HCT116 (cell line): Measurements from ENCODE around the gene PCDHGA1. TPM values are rescaled to one million over a fixed set of nuclear protein-coding genes. Genes with fewer than 3 reads are reported as not detected.

Experiments
- ATAC-seq: fragments of 200-7000 bp; cut with Tn5 transposase; 2 replicates; pipeline ENCODE4 v1.9.1; 2020; ENCODE audit warnings: mild to moderate bottlenecking, moderate library complexity
- BruUV-seq: library from RNA; stranded (reverse); fragments of 400-500 nt; replicated peaks from 2 replicates; lab custom pipeline; 2021; lab: Mats Ljungman, UMichigan
- CTCF ChIA-PET: fragments of 300-600 bp; sonication (Branson Sonifier 250); formaldehyde crosslinking; loops from one replicate; lab custom pipeline; 2021; ENCODE audit warnings: antibody characterized with exemption; lab: Charles Lee
- POLR2A ChIA-PET: fragments of 300-600, 350-600 bp; sonication (Branson Sonifier 250); formaldehyde crosslinking; loops from one replicate; lab custom pipeline; 2021; ENCODE audit warnings: antibody characterized with exemption; lab: Charles Lee
- RAD21 ChIA-PET, 2 experiments: fragments of 300-600 bp; sonication (Branson Sonifier 250); formaldehyde crosslinking; loops; one replicate each; lab custom pipeline; 2023; ENCODE audit warnings: low total read pairs in 2 of 2; ENCODE audit not compliant: uncharacterized antibody in 2 of 2, unreplicated experiment in 2 of 2, low non-redundant PET in 1 of 2; lab: Charles Lee
- DNase-seq: peaks from one replicate; pipeline ENCODE4 v3.0.0-alpha.2; 2010; ENCODE audit warnings: low read depth, low spot score
- H2AFZ ChIP-seq: fragments of 200-600 bp; shearing (Covaris generic), sonication (generic); 2 replicates; pipeline ENCODE4 v1.6.1; 2017; ENCODE audit warnings: low read depth, mixed run types, mixed read lengths, antibody characterized with exemption, low read length; ENCODE audit not compliant: poor library complexity, severe bottlenecking
- H3K27ac ChIP-seq: 2 replicates; pipeline ENCODE4 v1.5.1; 2012; ENCODE audit warnings: low read depth, low read length
- H3K27me3 ChIP-seq: fragments of 200-600 bp; sonication (generic); 2 replicates; pipeline ENCODE4 v1.6.1; 2016; ENCODE audit warnings: mixed run types, low read length, mixed read lengths; ENCODE audit not compliant: insufficient read depth
- H3K36me3 ChIP-seq, 2 experiments: fragments of 200-500 bp in 1 of 2; fragments of 200-600 bp in 1 of 2; sonication (Bioruptor generic) in 1 of 2; sonication (generic) in 1 of 2; 2 replicates each; pipeline versions ENCODE4 v1.5.1 to v1.6.1; 2014 to 2016; ENCODE audit warnings: low read length in 2 of 2, inconsistent platforms in 1 of 2, mixed read lengths in 1 of 2, mixed run types in 1 of 2; ENCODE audit not compliant: insufficient read depth in 2 of 2, control insufficient read depth in 1 of 2
- H3K4me1 ChIP-seq, 2 experiments: fragments of 200-600 bp in 1 of 2; sonication (generic) in 1 of 2; 2 replicates each; pipeline versions ENCODE4 v1.5.1 to v1.6.1; 2012 to 2017; ENCODE audit warnings: low read length in 2 of 2, inconsistent platforms in 1 of 2, mild to moderate bottlenecking in 1 of 2, mixed read lengths in 1 of 2, mixed run types in 1 of 2, moderate library complexity in 1 of 2; ENCODE audit not compliant: insufficient read depth in 2 of 2, control insufficient read depth in 1 of 2
- H3K4me2 ChIP-seq: fragments of 200-600 bp; sonication (generic); 2 replicates; pipeline ENCODE4 v1.6.1; 2017; ENCODE audit warnings: mixed run types, low read length, mixed read lengths
- H3K4me3 ChIP-seq, 2 experiments: fragments of 200-600 bp in 1 of 2; sonication (generic) in 1 of 2; replicated peaks in 1 of 2; 2 replicates each; pipeline ENCODE4 v1.5.1; 2011 to 2016; ENCODE audit warnings: low read length in 2 of 2, control low read depth in 1 of 2, low read depth in 1 of 2, mild to moderate bottlenecking in 1 of 2, mixed read lengths in 1 of 2, mixed run types in 1 of 2
- H3K79me2 ChIP-seq: fragments of 200-600 bp; sonication (generic); 2 replicates; pipeline ENCODE4 v1.6.1; 2017; ENCODE audit warnings: mild to moderate bottlenecking, mixed run types, low read length, moderate library complexity, mixed read lengths; ENCODE audit not compliant: insufficient read depth
- H3K9ac ChIP-seq: fragments of 200-600 bp; sonication (generic); 2 replicates; pipeline ENCODE4 v1.6.1; 2016; ENCODE audit warnings: low read length, mixed read lengths
- H3K9me2 ChIP-seq: fragments of 200-600 bp; sonication (generic), shearing (Covaris generic); 2 replicates; pipeline ENCODE4 v1.6.1; 2017; ENCODE audit warnings: mixed run types, mild to moderate bottlenecking, moderate library complexity; ENCODE audit not compliant: insufficient read depth
- H3K9me3 ChIP-seq, 2 experiments: fragments of 200-500 bp in 1 of 2; fragments of 200-600 bp in 1 of 2; sonication (Bioruptor generic) in 1 of 2; sonication (generic) in 1 of 2; 2 replicates each; pipeline ENCODE4 v1.6.1; 2014 to 2017; ENCODE audit warnings: low read length in 2 of 2, mixed read lengths in 2 of 2, inconsistent platforms in 1 of 2, low read depth in 1 of 2, mild to moderate bottlenecking in 1 of 2, mixed run types in 1 of 2, moderate library complexity in 1 of 2; ENCODE audit not compliant: control insufficient read depth in 1 of 2, insufficient read depth in 1 of 2
- H4K20me1 ChIP-seq: fragments of 200-600 bp; sonication (generic), shearing (Covaris generic); 2 replicates; pipeline ENCODE4 v1.6.1; 2017; ENCODE audit warnings: mixed run types, mild to moderate bottlenecking, moderate library complexity; ENCODE audit not compliant: insufficient read depth
- CBX3 ChIP-seq: IDR thresholded peaks from 2 replicates; pipeline ENCODE4 v1.6.1; 2012; ENCODE audit warnings: low read depth
- CEBPB ChIP-seq: IDR thresholded peaks from 2 replicates; pipeline ENCODE4 v1.6.1; 2012; ENCODE audit warnings: low read depth
- CTCF ChIP-seq, 3 experiments: fragments of 200-600 bp in 1 of 3; sonication (generic) in 1 of 3; IDR thresholded peaks in 2 of 3; conservative IDR thresholded peaks in 1 of 3; 2 replicates each; pipeline ENCODE4 v1.5.1; 2012 to 2017; ENCODE audit warnings: low read depth in 2 of 3, low read length in 2 of 3, antibody characterized with exemption in 1 of 3, borderline replicate concordance in 1 of 3, control low read depth in 1 of 3, mild to moderate bottlenecking in 1 of 3, mixed read lengths in 1 of 3, mixed run types in 1 of 3, moderate library complexity in 1 of 3; ENCODE audit not compliant: insufficient read depth in 1 of 3
- ELF1 ChIP-seq: IDR thresholded peaks from 2 replicates; pipeline ENCODE4 v1.6.1; 2012; ENCODE audit warnings: low read depth, borderline replicate concordance
- EZH2 ChIP-seq: fragments of 200-600 bp; sonication (generic); IDR thresholded peaks from 2 replicates; pipeline ENCODE4 v1.6.1; 2017; ENCODE audit warnings: antibody characterized with exemption, mixed run types
- JUND ChIP-seq: IDR thresholded peaks from 2 replicates; pipeline ENCODE4 v1.6.1; 2012
- MAX ChIP-seq: IDR thresholded peaks from 2 replicates; pipeline ENCODE4 v1.6.1; 2012
- POLR2A ChIP-seq: IDR thresholded peaks from 2 replicates; pipeline ENCODE4 v1.7.0; 2011; ENCODE audit warnings: borderline replicate concordance; ENCODE audit not compliant: insufficient read depth, insufficient read length; ENCODE audit errors: extremely low read depth
- POLR2AphosphoS5 ChIP-seq: IDR thresholded peaks from 2 replicates; pipeline ENCODE4 v1.6.1; 2011; ENCODE audit warnings: mild to moderate bottlenecking, low read depth, low read length, moderate library complexity
- REST ChIP-seq: IDR thresholded peaks from 2 replicates; pipeline ENCODE4 v1.6.1; 2012; ENCODE audit warnings: low read depth
- SP1 ChIP-seq: IDR thresholded peaks from 2 replicates; pipeline ENCODE4 v1.6.1; 2012; ENCODE audit warnings: low read depth
- TCF7L2 ChIP-seq: IDR thresholded peaks from 2 replicates; pipeline ENCODE4 v1.7.0; 2011; ENCODE audit warnings: borderline replicate concordance, inconsistent platforms; ENCODE audit not compliant: insufficient read depth, insufficient read length; ENCODE audit errors: extremely low read depth
- YY1 ChIP-seq: IDR thresholded peaks from 2 replicates; pipeline ENCODE4 v1.6.1; 2011; ENCODE audit warnings: low read length, low read depth, moderate library complexity, mild to moderate bottlenecking; ENCODE audit not compliant: insufficient replicate concordance; ENCODE audit errors: extremely low read depth
- ZFX ChIP-seq: fragments of 450-650 bp; IDR thresholded peaks from 2 replicates; pipeline ENCODE4 v1.6.1; 2017
- ZNF274 ChIP-seq: fragments of 200-500 bp; sonication (Bioruptor generic); IDR thresholded peaks from 2 replicates; pipeline ENCODE4 v1.6.1; 2014; ENCODE audit warnings: mild to moderate bottlenecking, low read depth, low read length, inconsistent platforms
- intact Hi-C: fragments of 100-400 bp; cut with micrococcal nuclease; formaldehyde crosslinking; loops from 2 replicates; pipeline ENCODE4 v1.10.0; 2022
- total RNA-seq: library from RNA; stranded (reverse); gene quantifications from one replicate; pipeline ENCODE4 v1.2.1, GENCODE V29; 2021; ENCODE audit not compliant: unreplicated experiment
- TF ChIP-seq, protein P1 (sequence below): IDR thresholded peaks from 2 replicates; pipeline ENCODE4 v1.6.1; 2012

PCDHGA1 gene
- total RNA-seq, 1 experiment from 2014 or later = 0.05 TPM

DNA sequence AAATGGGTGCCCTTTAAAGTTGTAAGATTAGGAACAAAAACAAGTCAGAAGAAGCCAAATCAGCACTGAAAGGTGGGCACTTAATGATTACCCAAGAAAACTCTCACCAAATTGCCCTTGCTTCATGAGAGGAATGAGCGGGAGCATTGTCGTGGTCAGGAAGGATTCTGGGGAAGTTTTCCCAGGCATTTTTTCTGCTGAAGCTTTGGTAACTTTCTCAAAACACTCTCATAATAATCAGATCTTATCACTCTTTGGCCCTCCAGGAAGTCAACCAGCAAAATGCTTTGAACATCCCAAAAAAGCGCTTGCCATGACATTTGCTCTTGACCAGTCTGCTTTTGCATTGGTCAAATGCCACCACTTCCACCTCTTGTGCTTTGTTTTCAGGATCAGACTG, 135.0 kb downstream of the PCDHGA1 start (continued):
- TF ChIP-seq, protein P1, sequence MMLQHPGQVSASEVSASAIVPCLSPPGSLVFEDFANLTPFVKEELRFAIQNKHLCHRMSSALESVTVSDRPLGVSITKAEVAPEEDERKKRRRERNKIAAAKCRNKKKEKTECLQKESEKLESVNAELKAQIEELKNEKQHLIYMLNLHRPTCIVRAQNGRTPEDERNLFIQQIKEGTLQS = no peak
- no peak for TF ChIP-seq CEBPB

DNA sequence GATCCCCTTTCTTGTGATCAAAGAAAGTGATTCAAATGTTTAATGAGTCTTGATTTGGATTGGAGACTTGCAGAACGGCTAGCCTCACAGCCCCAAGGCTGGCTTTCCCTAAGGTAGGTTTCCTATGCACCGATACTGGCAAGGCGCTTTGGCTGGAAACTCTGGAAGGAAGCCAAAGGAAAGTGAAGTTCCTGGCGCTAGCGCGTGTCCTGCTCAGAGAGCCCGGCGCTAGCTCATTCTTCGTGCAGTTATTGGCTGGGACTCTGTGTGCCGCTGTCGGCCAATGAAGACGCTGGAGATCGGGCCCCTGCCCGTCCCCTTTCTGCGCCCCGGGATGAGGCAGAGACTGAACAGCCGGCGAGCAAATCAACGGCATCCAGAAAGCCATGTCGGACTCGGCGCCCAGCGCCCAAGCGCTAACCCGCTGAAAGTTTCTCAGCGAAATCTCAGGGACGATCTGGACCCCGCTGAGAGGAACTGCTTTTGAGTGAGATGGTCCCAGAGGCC, 145.4 kb downstream of the PCDHGA1 start, which contains the start of gene PCDHGC3:
TSS of gene PCDHGC3 (plus strand) at position 342 of the 507 bp plus-strand sequence. CDS start at position 493, 151 bp downstream.
- Histone ChIP-seq H3K4me2 (no peak within 1 kb of the TSS), H3K9ac (no peak within 1 kb of the TSS), H3K79me2 (no peaks in the 10 kb centered on the region), H3K9me3 (no peaks in the 10 kb centered on the region), H3K4me3 (no peak within 1 kb of the TSS), H3K4me1 (no peaks in the 10 kb centered on the region), H3K27ac (no peak within 1 kb of the TSS), H2AFZ (no peak within 1 kb of the TSS), H3K27me3 (no peaks in the 10 kb centered on the region), H3K36me3 (no peaks in the 10 kb centered on the region), H4K20me1 (no peaks in the 10 kb centered on the region), H3K9me2 (no peaks in the 10 kb centered on the region)
- DNase-seq (no peak), ATAC-seq (no peak)
- no TSS peak for BruUV-seq
- no peak for TF ChIP-seq MAX
- no peak for TF ChIP-seq TCF7L2
- TF ChIP-seq POLR2A = no peak
- TF ChIP-seq POLR2AphosphoS5 = no peak
- no peak for TF ChIP-seq ZFX
- no peak for TF ChIP-seq SP1
- no peak for TF ChIP-seq JUND
- TF ChIP-seq ELF1 = no peak
- TF ChIP-seq ZNF274 = no peak
- TF ChIP-seq YY1 = no peak
- no peak for TF ChIP-seq CEBPB
- no peak for TF ChIP-seq CTCF (IDR thresholded peaks at IDR 0.05 in 2 of 3, conservative IDR thresholded peaks at IDR 0.05 in 1 of 3; ENCODE audit: borderline replicate concordance in 1 of 3, insufficient read depth in 1 of 3, low read depth in 2 of 3, low read length in 2 of 3)
- TF ChIP-seq CBX3 = no peak
- TF ChIP-seq EZH2 = no peak
- TF ChIP-seq REST = no peak
- TF ChIP-seq, protein P1 = no peak
- ChIA-PET RAD21 (no interaction called here), CTCF (no interaction called here), POLR2A (interaction anchor here (1.2 kb wide), 1 partner anchor 13 kb away, joined by 3 read pairs; the partner anchor contains the start of gene PCDHGC5)
- intact Hi-C loops = no loop called here
